Activated CD4-positive, alpha-beta T cell treated with anti-CD3 and anti-CD28 coated beads, Interleukin-2, amount 10 ng/mL, durations not matched to agents 7 days and 5 days (primary cell): Measurements from ENCODE around the gene PFKP. TPM values are rescaled to one million over a fixed set of nuclear protein-coding genes. Genes with fewer than 3 reads are reported as not detected.
A peak's percentile ranks its signal among the peaks of the same experiment; 100 is the strongest.

Experiments used
- CTCF ChIA-PET: fragments of 350-600 bp; sonication (Branson Sonifier 250); formaldehyde crosslinking; loops from one replicate; lab custom pipeline; 2021; ENCODE audit warnings: antibody characterized with exemption; lab: Charles Lee
- POLR2A ChIA-PET: fragments of 350-600 bp; sonication (Branson Sonifier 250); formaldehyde crosslinking; loops from one replicate; lab custom pipeline; 2021; ENCODE audit warnings: antibody characterized with exemption; lab: Charles Lee
- DNase-seq: peaks from one replicate; pipeline ENCODE4 v3.0.0-alpha.2; 2020
- H3K27ac Mint-ChIP-seq: one replicate; pipeline ENCODE4 v1.8.0; 2021; ENCODE audit warnings: mild to moderate bottlenecking, moderate library complexity, mixed read lengths
- H3K27me3 Mint-ChIP-seq: one replicate; pipeline ENCODE4 v1.8.0; 2021; ENCODE audit warnings: mixed read lengths
- H3K36me3 Mint-ChIP-seq: one replicate; pipeline ENCODE4 v1.8.0; 2021; ENCODE audit warnings: low read depth, mixed read lengths
- H3K4me1 Mint-ChIP-seq: one replicate; pipeline ENCODE4 v1.8.0; 2021; ENCODE audit warnings: mixed read lengths
- H3K4me3 Mint-ChIP-seq: one replicate; pipeline ENCODE4 v1.8.0; 2021; ENCODE audit warnings: mild to moderate bottlenecking, moderate library complexity, mixed read lengths
- H3K9me3 Mint-ChIP-seq: one replicate; pipeline ENCODE4 v1.8.0; 2021; ENCODE audit warnings: mixed read lengths
- total RNA-seq, 2 experiments: library from RNA; stranded (reverse); gene quantifications; one replicate each; pipeline ENCODE4 v1.2.3, GENCODE V29; 2021

The PFKP gene
- total RNA-seq, 2 experiments from 2014 or later = 173 to 178 TPM

GRCh38 chr10:3081383-3081981 lies 14.1 kb downstream of the PFKP start:
- Mint-ChIP-seq H3K4me1 (peaks cover 25% of the 10 kb centered on the region), H3K27ac (no peak overlapping the region), H3K4me3 (no peak overlapping the region), H3K36me3 (peaks cover 24% of the 10 kb centered on the region), H3K27me3 (no peaks in the 10 kb centered on the region), H3K9me3 (no peaks in the 10 kb centered on the region)
- CTCF ChIA-PET = interaction anchor here (1.6 to 2.1 kb wide), 2 partner anchors 9 to 11 kb away, joined by 4 to 7 read pairs; no protein-coding TSS in a partner anchor
- DNase-seq = no peak
- POLR2A ChIA-PET = no interaction called here

GRCh38 chr10:3082290-3082689 lies 14.9 kb downstream of the PFKP start:
- Mint-ChIP-seq H3K4me3 (no peak overlapping the region), H3K4me1 (peaks cover 22% of the 10 kb centered on the region), H3K27ac (no peak overlapping the region), H3K36me3 (peaks cover 20% of the 10 kb centered on the region), H3K9me3 (no peaks in the 10 kb centered on the region), H3K27me3 (no peaks in the 10 kb centered on the region)
- DNase-seq = no peak
- ChIA-PET POLR2A (no interaction called here), CTCF (interaction anchor here (2.1 kb wide), 1 partner anchor 9 kb away, joined by 7 read pairs; no protein-coding TSS in a partner anchor)

GRCh38 chr10:3085785-3086567 lies 18.6 kb downstream of the PFKP start:
- Mint-ChIP-seq H3K36me3 (peaks cover 23% of the 10 kb centered on the region), H3K27ac (no peak overlapping the region), H3K9me3 (no peaks in the 10 kb centered on the region), H3K4me3 (no peak overlapping the region), H3K4me1 (peaks cover 24% of the 10 kb centered on the region), H3K27me3 (no peaks in the 10 kb centered on the region)
- no peak for DNase-seq
- POLR2A ChIA-PET = no interaction called here
- CTCF ChIA-PET = no interaction called here

GRCh38 chr10:3090388-3090787 lies 23.0 kb downstream of the PFKP start:
- H3K4me3 Mint-ChIP-seq = no peak overlapping the region
- CTCF ChIA-PET = interaction anchor here (1.5 to 2.2 kb wide), 3 partner anchors 8 to 17 kb away, joined by 5 to 7 read pairs (median 5); no protein-coding TSS in a partner anchor
- H3K4me1 Mint-ChIP-seq = peaks cover 58% of the 10 kb centered on the region
- peaks cover 41% of the 10 kb centered on the region for H3K36me3 Mint-ChIP-seq
- H3K9me3 Mint-ChIP-seq = no peaks in the 10 kb centered on the region
- H3K27me3 Mint-ChIP-seq = no peaks in the 10 kb centered on the region
- no peak overlapping the region for H3K27ac Mint-ChIP-seq
- POLR2A ChIA-PET = no interaction called here
- DNase-seq = no peak

GRCh38 chr10:3090914-3091787 lies 23.8 kb downstream of the PFKP start:
- H3K27me3 Mint-ChIP-seq = no peaks in the 10 kb centered on the region

DNA sequence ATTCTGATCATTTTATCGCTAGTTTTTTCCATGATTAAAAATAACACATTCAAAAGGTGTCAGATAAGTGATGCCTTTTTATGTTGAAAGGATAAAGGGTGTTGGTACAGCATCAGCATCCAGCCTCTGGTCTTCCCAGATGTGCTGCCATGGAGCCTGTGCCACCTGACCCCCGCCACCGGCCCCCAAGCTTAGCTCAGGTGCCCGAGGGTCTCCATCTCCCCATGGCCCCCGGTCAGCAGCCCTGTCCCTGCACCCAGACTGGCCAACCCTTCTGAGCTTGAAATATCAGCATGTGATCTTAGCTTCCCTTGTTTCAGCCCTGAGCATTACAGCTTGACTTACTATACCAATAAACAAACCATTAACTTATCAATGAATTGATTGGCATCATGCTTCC lies 24.6 kb downstream of the PFKP start:
- DNase-seq = no peak
- peaks cover 64% of the 10 kb centered on the region for H3K4me1 Mint-ChIP-seq
- ChIA-PET POLR2A (no interaction called here), CTCF (interaction anchor here (1.3 to 2.3 kb wide), 5 partner anchors 10 to 22 kb away, joined by 4 to 8 read pairs (median 5); no protein-coding TSS in a partner anchor)
- H3K9me3 Mint-ChIP-seq = no peaks in the 10 kb centered on the region
- H3K27ac Mint-ChIP-seq = no peak overlapping the region
- H3K4me3 Mint-ChIP-seq = no peak overlapping the region
- peaks cover 45% of the 10 kb centered on the region for H3K36me3 Mint-ChIP-seq
- H3K27me3 Mint-ChIP-seq = no peaks in the 10 kb centered on the region

More at GRCh38 chr10:3090914-3091787, 23.8 kb downstream of the PFKP start:
- Mint-ChIP-seq H3K27ac (peak overlapping the region; percentile 68), H3K4me1 (peaks cover 61% of the 10 kb centered on the region), H3K4me3 (no peak overlapping the region), H3K36me3 (peaks cover 45% of the 10 kb centered on the region), H3K9me3 (no peaks in the 10 kb centered on the region)
- no peak for DNase-seq
- ChIA-PET POLR2A (no interaction called here), CTCF (interaction anchor here (1.5 to 2.3 kb wide), 4 partner anchors 9 to 21 kb away, joined by 5 to 8 read pairs (median 6); no protein-coding TSS in a partner anchor)

- H3K4me1 Mint-ChIP-seq = peaks cover 68% of the 10 kb centered on the region
- H3K27me3 Mint-ChIP-seq = no peaks in the 10 kb centered on the region
- DNase-seq = no peak
- no peaks in the 10 kb centered on the region for H3K9me3 Mint-ChIP-seq
- ChIA-PET CTCF (interaction anchor here (2.5 kb wide), 1 partner anchor 15 kb away, joined by 8 read pairs; no protein-coding TSS in a partner anchor), POLR2A (no interaction called here)
- H3K36me3 Mint-ChIP-seq = peaks cover 46% of the 10 kb centered on the region
- peak overlapping the region; percentile 74 for H3K27ac Mint-ChIP-seq
- peak overlapping the region; percentile 22 for H3K4me3 Mint-ChIP-seq
Observed at GRCh38 chr10:3093996-3094395, 26.6 kb downstream of the PFKP start.

DNA sequence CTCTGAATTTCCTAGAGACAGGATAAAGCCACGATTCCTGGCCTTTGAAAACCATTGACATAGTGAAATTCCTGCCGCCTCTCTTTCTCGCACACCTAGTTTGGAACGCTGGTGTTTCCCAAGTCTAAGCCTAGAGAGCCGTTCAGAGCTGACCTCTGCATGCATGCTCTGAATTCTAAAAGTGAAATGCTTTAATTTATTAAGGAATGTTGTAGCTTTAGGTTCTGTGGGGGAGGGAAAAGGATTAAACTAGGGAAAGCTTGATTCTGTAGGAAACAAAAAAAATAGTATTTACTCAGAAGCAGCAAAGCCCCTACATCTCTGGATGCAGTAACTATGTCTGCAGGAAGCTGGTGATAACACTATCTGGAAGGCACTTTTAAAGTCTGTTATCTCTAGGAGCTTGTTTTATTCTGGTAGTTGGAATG lies 27.3 kb downstream of the PFKP start:
- H3K4me3 Mint-ChIP-seq = no peak overlapping the region
- POLR2A ChIA-PET = no interaction called here

DNA sequence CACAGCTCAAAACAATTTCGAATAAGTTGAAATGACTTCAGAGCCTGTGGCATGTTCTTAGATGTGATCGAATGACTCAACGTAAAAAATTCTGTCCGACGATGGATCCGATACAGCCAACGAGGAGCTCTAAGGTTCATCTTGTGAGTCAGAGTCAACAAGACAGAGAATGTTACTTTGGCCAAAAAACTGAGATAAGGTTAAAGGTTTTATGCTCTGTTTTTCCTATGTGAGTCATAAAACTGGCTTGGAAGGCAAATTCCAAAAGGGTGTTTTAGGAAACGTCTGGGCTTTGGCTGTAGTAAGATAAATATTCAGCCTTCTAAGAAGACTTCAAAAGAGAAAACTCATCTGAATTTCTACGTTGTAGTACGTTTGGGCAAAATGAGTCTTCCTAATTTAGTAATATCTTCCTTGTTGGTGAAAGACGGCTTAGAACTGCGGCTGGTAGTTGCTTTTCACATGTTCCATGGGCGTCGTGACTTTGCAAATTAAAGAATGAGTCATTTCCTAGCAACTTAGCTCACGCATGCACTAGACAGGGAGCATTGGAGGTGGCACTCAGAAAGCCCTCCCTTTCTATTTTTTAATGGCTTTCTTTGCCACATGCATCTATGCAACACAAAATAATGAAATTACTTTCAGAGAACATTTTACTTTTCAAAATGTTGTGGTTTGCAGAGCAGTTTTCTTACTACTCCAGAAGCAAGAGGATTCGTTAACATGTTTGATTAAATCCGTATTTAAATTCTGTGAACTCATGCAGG lies 28.2 kb downstream of the PFKP start:
- DNase-seq = peak; percentile 54
- CTCF ChIA-PET = interaction anchor here (0.8 to 2.5 kb wide), 4 partner anchors 12 to 25 kb away, joined by 3 to 8 read pairs (median 6); no protein-coding TSS in a partner anchor
- peaks cover 60% of the 10 kb centered on the region for H3K4me1 Mint-ChIP-seq
- peak overlapping the region; percentile 79 for H3K27ac Mint-ChIP-seq
- H3K36me3 Mint-ChIP-seq = peaks cover 52% of the 10 kb centered on the region
- POLR2A ChIA-PET = no interaction called here
- H3K27me3 Mint-ChIP-seq = no peaks in the 10 kb centered on the region
- H3K9me3 Mint-ChIP-seq = no peaks in the 10 kb centered on the region
- H3K4me3 Mint-ChIP-seq = peak overlapping the region; percentile 31

More for the DNA sequence above, 27.3 kb downstream of the PFKP start:
- peak overlapping the region; percentile 55 for H3K27ac Mint-ChIP-seq
- no peak for DNase-seq
- peaks cover 49% of the 10 kb centered on the region for H3K36me3 Mint-ChIP-seq
- CTCF ChIA-PET = interaction anchor here (1.5 to 2.5 kb wide), 3 partner anchors 15 to 24 kb away, joined by 4 to 8 read pairs (median 7); no protein-coding TSS in a partner anchor
- H3K27me3 Mint-ChIP-seq = no peaks in the 10 kb centered on the region
- H3K9me3 Mint-ChIP-seq = no peaks in the 10 kb centered on the region
- peaks cover 68% of the 10 kb centered on the region for H3K4me1 Mint-ChIP-seq

DNA sequence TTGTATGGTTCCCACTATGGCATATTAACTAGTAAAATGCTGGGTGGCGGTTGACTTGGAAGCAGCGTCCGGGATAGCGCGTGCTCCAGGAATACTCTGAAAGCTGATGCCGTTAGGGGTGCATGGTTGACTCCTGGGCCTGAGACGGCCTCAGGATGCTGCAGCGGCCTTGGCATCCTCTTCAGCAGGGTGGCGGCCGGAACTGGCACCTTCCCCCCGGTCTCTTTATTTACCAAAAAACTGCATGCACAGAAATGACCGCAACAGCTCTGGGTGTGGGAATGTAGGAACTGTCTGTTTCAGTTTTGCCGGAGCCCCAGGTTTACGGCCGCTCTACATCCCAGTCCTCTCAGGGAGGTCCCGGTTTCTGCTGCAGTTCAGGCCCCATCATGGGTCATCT lies 28.8 kb downstream of the PFKP start:
- Mint-ChIP-seq H3K4me3 (no peak overlapping the region), H3K36me3 (peaks cover 53% of the 10 kb centered on the region), H3K27ac (no peak overlapping the region), H3K9me3 (no peaks in the 10 kb centered on the region), H3K27me3 (no peaks in the 10 kb centered on the region), H3K4me1 (peaks cover 55% of the 10 kb centered on the region)
- CTCF ChIA-PET = interaction anchor here (2.2 to 2.5 kb wide), 2 partner anchors 17 to 26 kb away, joined by 7 to 8 read pairs; no protein-coding TSS in a partner anchor
- no peak for DNase-seq
- POLR2A ChIA-PET = no interaction called here

- Mint-ChIP-seq H3K4me3 (no peak overlapping the region), H3K4me1 (peaks cover 46% of the 10 kb centered on the region), H3K9me3 (no peaks in the 10 kb centered on the region), H3K27me3 (no peaks in the 10 kb centered on the region), H3K27ac (peak overlapping the region; percentile 58), H3K36me3 (peaks cover 54% of the 10 kb centered on the region)
- no peak for DNase-seq
- POLR2A ChIA-PET = no interaction called here
- CTCF ChIA-PET = no interaction called here
Observed at GRCh38 chr10:3097160-3097559, 29.8 kb downstream of the PFKP start.
